Measurements from ENCODE around the gene CCDC177. TPM values are rescaled to one million over a fixed set of nuclear protein-coding genes. Genes with fewer than 3 reads are reported as not detected.

The CCDC177 gene
- total RNA-seq (2014; rRNA removed; shearing (Covaris generic)), result not detected in 2 replicates

GRCh38 chr14:69574263-69574953 is at the start of gene CCDC177:
Gene CCDC177 (minus strand): TSS chr14:69574871. CDS start chr14:69573622, 1,249 bp downstream.
- peak; percentile 75 for DNase-seq (ENCODE audit: low read depth)

DNA sequence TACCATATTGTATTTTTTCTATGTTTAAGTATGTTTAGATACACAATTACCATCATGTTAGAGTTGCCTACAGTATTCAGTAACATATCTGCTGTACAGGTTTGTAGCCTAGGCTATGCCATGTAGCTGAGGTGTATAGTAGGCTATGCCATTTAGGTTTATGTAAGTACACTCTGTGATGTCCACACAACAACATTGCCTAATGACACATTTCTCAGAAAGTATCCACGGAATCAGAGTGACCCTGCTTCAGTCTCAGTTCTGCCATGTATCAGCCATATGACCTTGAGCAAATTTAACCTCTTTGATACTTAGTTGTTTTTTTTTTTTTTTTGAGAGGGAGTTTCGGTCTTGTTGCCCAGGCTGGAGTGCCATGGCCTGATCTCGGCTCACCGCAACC is 49.5 kb upstream of the CCDC177 start:
- no peak for DNase-seq (ENCODE audit: low read depth)

DNA sequence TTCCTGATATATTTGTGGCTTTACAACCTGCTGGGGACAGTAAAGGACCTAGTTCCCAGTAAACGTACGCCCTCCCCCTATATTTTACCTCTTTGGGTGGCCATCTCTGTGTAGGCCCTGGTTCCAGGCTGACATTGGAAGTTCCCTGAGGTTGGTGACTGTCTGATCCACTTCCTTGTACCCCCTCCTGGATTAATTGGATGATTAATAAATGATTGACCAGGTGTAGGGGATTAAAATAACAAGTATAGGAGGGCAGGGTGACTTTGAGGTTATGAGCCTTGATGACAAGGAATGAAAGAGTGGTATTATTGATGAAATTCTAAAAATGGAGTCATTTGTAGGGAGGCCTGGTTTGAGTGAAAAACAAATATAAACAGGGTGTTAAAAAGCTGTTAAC is 46.3 kb upstream of the CCDC177 start:
- no peak for DNase-seq (ENCODE audit: low read depth)

- no peak for DNase-seq (ENCODE audit: low read depth)
Measured at GRCh38 chr14:69620211-69620611, 45.5 kb upstream of the CCDC177 start.

- DNase-seq (ENCODE audit: low read depth), result no peak
Measured at GRCh38 chr14:69619012-69619411, 44.3 kb upstream of the CCDC177 start.

DNA sequence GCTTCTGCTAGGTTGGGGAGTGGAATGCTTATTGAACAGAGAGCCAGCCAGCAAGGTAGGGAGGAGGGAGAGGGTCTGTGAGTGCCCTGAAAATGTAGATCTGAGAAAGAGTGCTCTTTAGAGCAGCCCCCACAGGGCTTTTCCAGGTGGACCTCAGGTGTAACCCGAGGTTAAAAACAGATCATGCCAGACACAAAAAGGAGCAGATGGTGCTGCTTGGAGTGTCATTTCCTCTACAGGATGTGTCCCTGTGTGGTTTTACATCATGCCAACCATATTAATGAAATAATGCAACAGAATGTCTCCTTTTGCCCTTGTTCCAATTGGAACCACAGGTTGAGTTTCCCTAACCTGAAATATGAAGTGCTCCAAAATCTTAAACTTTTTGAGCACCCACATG is 43.1 kb upstream of the CCDC177 start:
- no peak for DNase-seq (ENCODE audit: low read depth)

- DNase-seq (ENCODE audit: low read depth), result no peak
Measured at GRCh38 chr14:69616408-69616773, 41.7 kb upstream of the CCDC177 start.

- DNase-seq (ENCODE audit: low read depth), result peak; percentile 76
Measured at GRCh38 chr14:69615496-69616407, 41.1 kb upstream of the CCDC177 start.

DNA sequence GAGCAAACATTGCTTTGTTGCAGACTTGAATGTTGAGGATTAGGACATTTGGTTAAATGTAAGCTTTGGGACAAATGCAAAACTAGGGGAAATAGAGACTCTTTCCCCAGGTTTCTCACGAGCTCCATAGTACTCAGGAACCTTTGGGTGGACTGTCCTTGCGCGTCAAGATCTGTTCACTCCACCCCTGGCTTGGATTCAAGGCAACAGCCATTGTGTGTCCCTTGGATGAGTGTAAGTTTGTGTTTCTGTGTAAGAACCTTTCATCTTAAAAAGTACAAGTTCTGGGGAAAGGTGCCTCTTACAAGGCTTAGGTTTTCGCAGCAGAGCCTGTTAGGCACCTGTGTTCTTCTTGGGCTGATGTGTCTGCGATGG is 40.4 kb upstream of the CCDC177 start:
- DNase-seq (ENCODE audit: low read depth), result no peak

- no peak for DNase-seq (ENCODE audit: low read depth)
Measured at GRCh38 chr14:69614592-69614991, 39.9 kb upstream of the CCDC177 start.

DNA sequence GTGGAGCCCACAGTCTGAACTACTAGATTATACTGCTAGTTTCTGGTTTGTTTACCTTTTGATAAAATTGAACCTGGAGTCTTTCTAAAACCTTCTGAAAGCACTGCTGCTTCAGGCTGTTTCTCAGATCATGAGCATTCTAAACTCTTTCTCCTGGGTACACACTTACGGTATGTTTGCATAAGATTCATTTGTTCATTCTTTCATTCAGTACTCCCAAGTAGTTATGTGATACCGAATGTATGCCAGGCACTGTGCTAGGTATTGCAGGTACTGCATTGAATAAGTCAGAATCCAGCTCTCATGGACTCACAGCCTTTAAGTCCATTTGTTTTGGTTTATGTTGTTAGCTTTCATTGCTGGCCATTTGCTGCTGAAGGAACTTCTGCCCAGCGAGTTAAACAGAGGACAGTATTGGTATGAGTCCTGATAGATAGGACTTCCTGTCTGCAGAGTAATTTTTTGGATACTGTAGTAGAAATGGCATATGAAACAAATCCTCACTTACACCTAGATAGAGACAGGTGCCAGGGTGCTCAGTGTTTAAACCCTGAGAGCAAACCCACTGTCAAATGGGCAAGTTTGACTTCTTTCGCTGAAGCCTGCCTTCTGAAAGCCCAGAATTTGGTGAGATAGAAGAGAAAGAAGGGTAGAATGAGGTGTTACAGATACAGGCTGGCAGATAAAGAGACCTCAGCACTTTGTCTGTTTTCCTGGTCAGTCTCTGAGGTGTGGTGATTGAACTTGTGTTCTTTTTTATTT is 38.8 kb upstream of the CCDC177 start:
- DNase-seq (ENCODE audit: low read depth), result no peak

GRCh38 chr14:69612783-69613130 is 38.1 kb upstream of the CCDC177 start:
- no peak for DNase-seq (ENCODE audit: low read depth)

DNA sequence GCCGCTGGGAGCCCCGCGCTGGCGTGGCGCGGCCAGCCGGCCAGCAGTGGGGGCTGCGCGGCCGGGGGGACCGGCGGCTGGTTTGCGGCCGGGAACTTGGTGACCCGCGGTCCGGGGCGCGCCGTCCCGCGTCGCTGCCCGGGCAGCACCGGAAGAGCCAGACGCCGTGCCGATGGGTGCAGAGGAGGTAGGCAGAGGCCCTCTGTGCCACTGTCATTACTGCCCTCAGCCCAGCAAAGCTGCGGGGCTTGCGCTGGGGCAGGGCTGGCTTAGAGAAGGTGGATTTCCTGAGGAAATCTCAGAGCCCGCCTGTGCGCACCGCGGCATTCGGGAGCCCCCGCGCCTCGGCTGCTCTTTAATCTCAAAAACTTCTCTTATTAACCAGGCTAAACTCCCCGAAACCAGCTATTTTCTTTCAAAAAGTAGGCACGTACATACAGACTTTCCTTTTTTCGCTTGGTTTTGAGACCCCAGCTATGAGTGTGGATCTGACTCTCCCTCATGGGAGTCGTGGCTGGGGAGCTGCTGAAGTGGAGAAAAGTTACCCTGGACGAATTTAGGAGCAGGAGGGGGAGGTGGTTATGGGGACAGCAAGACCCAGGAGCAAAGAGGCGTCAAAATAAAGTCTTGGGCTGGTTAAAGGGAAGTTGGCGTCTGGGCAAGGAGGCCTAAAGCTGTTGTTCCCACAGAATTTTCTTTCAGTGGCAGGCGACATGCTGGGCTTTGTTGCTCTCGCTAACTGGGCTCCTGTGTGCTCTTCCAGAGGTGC is 37.5 kb upstream of the CCDC177 start:
- DNase-seq (ENCODE audit: low read depth), result peak; percentile 68

- peak; percentile 97 for DNase-seq (ENCODE audit: low read depth)
Measured at GRCh38 chr14:69611172-69612013, 36.7 kb upstream of the CCDC177 start, which contains the start of gene SUSD6. Gene SUSD6 (plus strand): TSS chr14:69611596. CDS start chr14:69658593, 46,997 bp downstream.

DNA sequence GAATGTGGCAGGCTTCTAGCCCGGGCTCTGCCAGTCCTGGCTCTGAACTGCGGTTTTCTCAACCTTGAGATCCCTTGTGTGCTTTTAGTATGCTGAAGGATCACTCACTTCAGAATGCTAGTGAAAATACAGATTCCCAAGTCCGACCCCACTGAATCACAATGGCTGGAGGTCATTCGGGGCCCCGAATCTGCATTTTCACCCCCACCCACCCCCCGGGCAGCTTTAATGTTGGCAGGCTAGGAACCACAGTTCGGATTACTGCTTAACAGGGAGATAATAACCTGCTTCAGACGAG is 36.2 kb upstream of the CCDC177 start:
- peak; percentile 24 for DNase-seq (ENCODE audit: low read depth)

GRCh38 chr14:69610020-69610873 is 35.6 kb upstream of the CCDC177 start:
- DNase-seq (ENCODE audit: low read depth), result no peak

- DNase-seq (ENCODE audit: low read depth), result no peak
Measured at GRCh38 chr14:69606258-69607184, 31.9 kb upstream of the CCDC177 start.

DNA sequence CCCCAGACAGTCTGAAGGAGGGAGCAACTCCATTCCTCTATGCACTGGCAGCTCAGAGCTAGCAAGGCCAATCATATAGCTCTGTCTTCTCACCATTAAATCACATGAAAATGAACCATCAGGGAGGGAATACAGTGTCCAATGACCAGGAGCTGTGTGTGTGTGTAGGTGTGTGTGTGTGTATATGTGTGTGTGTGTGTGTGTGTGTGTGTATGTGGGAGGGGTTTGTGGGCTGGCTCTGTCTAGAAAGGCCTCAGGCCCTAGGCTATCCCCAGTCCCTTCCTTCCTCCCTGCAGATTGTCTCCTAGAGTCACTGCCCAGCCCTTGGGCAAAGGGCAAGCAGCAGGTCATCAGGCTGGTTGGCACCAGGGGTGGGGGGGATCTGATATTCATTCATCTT is 31.1 kb upstream of the CCDC177 start:
- DNase-seq (ENCODE audit: low read depth), result no peak
